HCT116 (cell line): ENCODE data around the gene LAGE3. TPM values are rescaled to one million over a fixed set of nuclear protein-coding genes. Genes with fewer than 3 reads are reported as not detected.

Experiments
- ATAC-seq: fragments of 200-7000 bp; cut with Tn5 transposase; 2 replicates; pipeline ENCODE4 v1.9.1; 2020; ENCODE audit warnings: mild to moderate bottlenecking, moderate library complexity
- BruUV-seq: library from RNA; stranded (reverse); fragments of 400-500 nt; replicated peaks from 2 replicates; lab custom pipeline; 2021; lab: Mats Ljungman, UMichigan
- CTCF ChIA-PET: fragments of 300-600 bp; sonication (Branson Sonifier 250); formaldehyde crosslinking; loops from one replicate; lab custom pipeline; 2021; ENCODE audit warnings: antibody characterized with exemption; lab: Charles Lee
- POLR2A ChIA-PET: fragments of 300-600, 350-600 bp; sonication (Branson Sonifier 250); formaldehyde crosslinking; loops from one replicate; lab custom pipeline; 2021; ENCODE audit warnings: antibody characterized with exemption; lab: Charles Lee
- RAD21 ChIA-PET, 2 experiments: fragments of 300-600 bp; sonication (Branson Sonifier 250); formaldehyde crosslinking; loops; one replicate each; lab custom pipeline; 2023; ENCODE audit warnings: low total read pairs in 2 of 2; ENCODE audit not compliant: uncharacterized antibody in 2 of 2, unreplicated experiment in 2 of 2, low non-redundant PET in 1 of 2; lab: Charles Lee
- DNase-seq: peaks from one replicate; pipeline ENCODE4 v3.0.0-alpha.2; 2010; ENCODE audit warnings: low read depth, low spot score
- H2AFZ ChIP-seq: fragments of 200-600 bp; shearing (Covaris generic), sonication (generic); 2 replicates; pipeline ENCODE4 v1.6.1; 2017; ENCODE audit warnings: low read depth, mixed run types, mixed read lengths, antibody characterized with exemption, low read length; ENCODE audit not compliant: poor library complexity, severe bottlenecking
- H3K27ac ChIP-seq: 2 replicates; pipeline ENCODE4 v1.5.1; 2012; ENCODE audit warnings: low read depth, low read length
- H3K27me3 ChIP-seq: fragments of 200-600 bp; sonication (generic); 2 replicates; pipeline ENCODE4 v1.6.1; 2016; ENCODE audit warnings: mixed run types, low read length, mixed read lengths; ENCODE audit not compliant: insufficient read depth
- H3K36me3 ChIP-seq, 2 experiments: fragments of 200-500 bp in 1 of 2; fragments of 200-600 bp in 1 of 2; sonication (Bioruptor generic) in 1 of 2; sonication (generic) in 1 of 2; 2 replicates each; pipeline versions ENCODE4 v1.5.1 to v1.6.1; 2014 to 2016; ENCODE audit warnings: low read length in 2 of 2, inconsistent platforms in 1 of 2, mixed read lengths in 1 of 2, mixed run types in 1 of 2; ENCODE audit not compliant: insufficient read depth in 2 of 2, control insufficient read depth in 1 of 2
- H3K4me1 ChIP-seq, 2 experiments: fragments of 200-600 bp in 1 of 2; sonication (generic) in 1 of 2; 2 replicates each; pipeline versions ENCODE4 v1.5.1 to v1.6.1; 2012 to 2017; ENCODE audit warnings: low read length in 2 of 2, inconsistent platforms in 1 of 2, mild to moderate bottlenecking in 1 of 2, mixed read lengths in 1 of 2, mixed run types in 1 of 2, moderate library complexity in 1 of 2; ENCODE audit not compliant: insufficient read depth in 2 of 2, control insufficient read depth in 1 of 2
- H3K4me2 ChIP-seq: fragments of 200-600 bp; sonication (generic); 2 replicates; pipeline ENCODE4 v1.6.1; 2017; ENCODE audit warnings: mixed run types, low read length, mixed read lengths
- H3K4me3 ChIP-seq, 2 experiments: fragments of 200-600 bp in 1 of 2; sonication (generic) in 1 of 2; replicated peaks in 1 of 2; 2 replicates each; pipeline ENCODE4 v1.5.1; 2011 to 2016; ENCODE audit warnings: low read length in 2 of 2, control low read depth in 1 of 2, low read depth in 1 of 2, mild to moderate bottlenecking in 1 of 2, mixed read lengths in 1 of 2, mixed run types in 1 of 2
- H3K79me2 ChIP-seq: fragments of 200-600 bp; sonication (generic); 2 replicates; pipeline ENCODE4 v1.6.1; 2017; ENCODE audit warnings: mild to moderate bottlenecking, mixed run types, low read length, moderate library complexity, mixed read lengths; ENCODE audit not compliant: insufficient read depth
- H3K9ac ChIP-seq: fragments of 200-600 bp; sonication (generic); 2 replicates; pipeline ENCODE4 v1.6.1; 2016; ENCODE audit warnings: low read length, mixed read lengths
- H3K9me2 ChIP-seq: fragments of 200-600 bp; sonication (generic), shearing (Covaris generic); 2 replicates; pipeline ENCODE4 v1.6.1; 2017; ENCODE audit warnings: mixed run types, mild to moderate bottlenecking, moderate library complexity; ENCODE audit not compliant: insufficient read depth
- H3K9me3 ChIP-seq, 2 experiments: fragments of 200-500 bp in 1 of 2; fragments of 200-600 bp in 1 of 2; sonication (Bioruptor generic) in 1 of 2; sonication (generic) in 1 of 2; 2 replicates each; pipeline ENCODE4 v1.6.1; 2014 to 2017; ENCODE audit warnings: low read length in 2 of 2, mixed read lengths in 2 of 2, inconsistent platforms in 1 of 2, low read depth in 1 of 2, mild to moderate bottlenecking in 1 of 2, mixed run types in 1 of 2, moderate library complexity in 1 of 2; ENCODE audit not compliant: control insufficient read depth in 1 of 2, insufficient read depth in 1 of 2
- H4K20me1 ChIP-seq: fragments of 200-600 bp; sonication (generic), shearing (Covaris generic); 2 replicates; pipeline ENCODE4 v1.6.1; 2017; ENCODE audit warnings: mixed run types, mild to moderate bottlenecking, moderate library complexity; ENCODE audit not compliant: insufficient read depth
- ATF3 ChIP-seq: IDR thresholded peaks from 2 replicates; pipeline ENCODE4 v1.6.1; 2012
- EZH2 ChIP-seq: fragments of 200-600 bp; sonication (generic); IDR thresholded peaks from 2 replicates; pipeline ENCODE4 v1.6.1; 2017; ENCODE audit warnings: antibody characterized with exemption, mixed run types
- JUND ChIP-seq: IDR thresholded peaks from 2 replicates; pipeline ENCODE4 v1.6.1; 2012
- POLR2AphosphoS5 ChIP-seq: IDR thresholded peaks from 2 replicates; pipeline ENCODE4 v1.6.1; 2011; ENCODE audit warnings: mild to moderate bottlenecking, low read depth, low read length, moderate library complexity
- intact Hi-C: fragments of 100-400 bp; cut with micrococcal nuclease; formaldehyde crosslinking; loops from 2 replicates; pipeline ENCODE4 v1.10.0; 2022
- total RNA-seq: library from RNA; stranded (reverse); gene quantifications from one replicate; pipeline ENCODE4 v1.2.1, GENCODE V29; 2021; ENCODE audit not compliant: unreplicated experiment
- TF ChIP-seq, protein P1 (sequence below): IDR thresholded peaks from 2 replicates; pipeline ENCODE4 v1.6.1; 2011; ENCODE audit warnings: mild to moderate bottlenecking, low read length, moderate library complexity; ENCODE audit not compliant: insufficient replicate concordance; ENCODE audit errors: extremely low read depth

LAGE3 gene
- total RNA-seq, 1 experiment from 2014 or later: 42.8 TPM

GRCh38 chrX:154477891-154478477 is 1.1 kb downstream of the LAGE3 start:
- no peak for DNase-seq
- no peaks in the 10 kb centered on the region for H3K9me3 ChIP-seq
- RAD21 ChIA-PET: no interaction called here
- H4K20me1 ChIP-seq: no peaks in the 10 kb centered on the region
- TF ChIP-seq ATF3 (no peak), EZH2 (no peak), JUND (no peak), POLR2AphosphoS5 (peak; percentile 66)
- TF ChIP-seq, all 23 proteins: peak for 1
- Histone ChIP-seq H3K4me2 (peak overlapping the region; percentile 71), H3K79me2 (no peaks in the 10 kb centered on the region), H3K9me2 (no peaks in the 10 kb centered on the region), H3K4me3 (peak overlapping the region; percentile 53 to 60), H3K4me1 (peaks cover 3 to 10% of the 10 kb centered on the region in 2 experiments; a peak in 3 of 4 replicates), H3K36me3 (no peaks in the 10 kb centered on the region), H3K27ac (peak overlapping the region; percentile 87; the same call in 1 of the 2 replicates), H2AFZ (no peak overlapping the region), H3K27me3 (no peaks in the 10 kb centered on the region), H3K9ac (peak overlapping the region; percentile 60)
- TSS peak; percentile 81 for BruUV-seq
- ChIA-PET CTCF (no interaction called here), POLR2A (interaction anchor here (1.1 kb wide), 1 partner anchor 25 kb away, joined by 3 read pairs; no protein-coding TSS in a partner anchor)
- ATAC-seq: peak; percentile 1; the same call in 1 of the 2 replicates
- intact Hi-C loops: loop anchor here (5.0 kb wide), 2 partner anchors 36 to 71 kb away; partner anchors contain the start of genes DNASE1L1 and FAM50A

DNA sequence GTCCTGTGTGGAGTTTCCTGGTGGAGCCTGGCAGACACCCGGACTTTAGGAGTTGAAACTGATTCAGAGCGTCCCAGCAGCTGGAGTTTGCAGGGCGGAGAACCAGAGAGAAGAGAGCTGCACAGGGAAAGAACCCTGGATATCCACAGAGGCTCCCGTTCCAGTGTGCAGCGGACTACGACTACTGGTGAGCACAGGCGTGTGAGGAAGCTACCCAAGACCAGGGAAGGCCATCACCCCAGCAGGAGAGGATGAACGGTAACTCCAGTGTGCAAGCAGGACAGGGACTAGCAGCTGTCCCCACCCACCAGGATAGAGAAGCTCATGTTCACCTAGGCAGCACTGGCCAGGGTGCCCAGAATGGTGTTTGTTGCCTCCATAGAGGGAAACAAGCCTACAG is 2.3 kb downstream of the LAGE3 start:
- no TSS peak for BruUV-seq
- Histone ChIP-seq H3K9me3 (no peaks in the 10 kb centered on the region), H4K20me1 (no peaks in the 10 kb centered on the region), H3K9ac (no peak overlapping the region), H3K27me3 (no peaks in the 10 kb centered on the region), H3K4me2 (no peak overlapping the region), H3K27ac (no peak overlapping the region), H3K79me2 (no peaks in the 10 kb centered on the region), H2AFZ (no peak overlapping the region), H3K4me3 (no peak overlapping the region), H3K9me2 (no peaks in the 10 kb centered on the region), H3K4me1 (peaks cover 3 to 10% of the 10 kb centered on the region in 2 experiments; a peak in 3 of 4 replicates), H3K36me3 (no peaks in the 10 kb centered on the region; a peak in 1 of 4 replicates)
- intact Hi-C loops: loop anchor here (5.0 kb wide), 2 partner anchors 35 to 70 kb away; partner anchors contain the start of genes DNASE1L1 and FAM50A
- POLR2A ChIA-PET: interaction anchor here (0.5 kb wide), 1 partner anchor 45 kb away, joined by 3 read pairs; no protein-coding TSS in a partner anchor
- RAD21 ChIA-PET: no interaction called here
- CTCF ChIA-PET: no interaction called here
- TF ChIP-seq, protein P1, sequence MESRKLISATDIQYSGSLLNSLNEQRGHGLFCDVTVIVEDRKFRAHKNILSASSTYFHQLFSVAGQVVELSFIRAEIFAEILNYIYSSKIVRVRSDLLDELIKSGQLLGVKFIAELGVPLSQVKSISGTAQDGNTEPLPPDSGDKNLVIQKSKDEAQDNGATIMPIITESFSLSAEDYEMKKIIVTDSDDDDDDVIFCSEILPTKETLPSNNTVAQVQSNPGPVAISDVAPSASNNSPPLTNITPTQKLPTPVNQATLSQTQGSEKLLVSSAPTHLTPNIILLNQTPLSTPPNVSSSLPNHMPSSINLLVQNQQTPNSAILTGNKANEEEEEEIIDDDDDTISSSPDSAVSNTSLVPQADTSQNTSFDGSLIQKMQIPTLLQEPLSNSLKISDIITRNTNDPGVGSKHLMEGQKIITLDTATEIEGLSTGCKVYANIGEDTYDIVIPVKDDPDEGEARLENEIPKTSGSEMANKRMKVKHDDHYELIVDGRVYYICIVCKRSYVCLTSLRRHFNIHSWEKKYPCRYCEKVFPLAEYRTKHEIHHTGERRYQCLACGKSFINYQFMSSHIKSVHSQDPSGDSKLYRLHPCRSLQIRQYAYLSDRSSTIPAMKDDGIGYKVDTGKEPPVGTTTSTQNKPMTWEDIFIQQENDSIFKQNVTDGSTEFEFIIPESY: no peak
- peak; percentile 37 for TF ChIP-seq POLR2AphosphoS5
- ATAC-seq: no peak
- no peak for DNase-seq
